ENCODE results near the gene ZNF491.
A peak's percentile ranks its signal among the peaks of the same experiment; 100 is the strongest.
"Not testable (repeated sequence)": the region's sequence is repeated elsewhere in the genome, so short reads cannot be mapped to it uniquely, and the experiment has no call there.

Gene ZNF491

DNA sequence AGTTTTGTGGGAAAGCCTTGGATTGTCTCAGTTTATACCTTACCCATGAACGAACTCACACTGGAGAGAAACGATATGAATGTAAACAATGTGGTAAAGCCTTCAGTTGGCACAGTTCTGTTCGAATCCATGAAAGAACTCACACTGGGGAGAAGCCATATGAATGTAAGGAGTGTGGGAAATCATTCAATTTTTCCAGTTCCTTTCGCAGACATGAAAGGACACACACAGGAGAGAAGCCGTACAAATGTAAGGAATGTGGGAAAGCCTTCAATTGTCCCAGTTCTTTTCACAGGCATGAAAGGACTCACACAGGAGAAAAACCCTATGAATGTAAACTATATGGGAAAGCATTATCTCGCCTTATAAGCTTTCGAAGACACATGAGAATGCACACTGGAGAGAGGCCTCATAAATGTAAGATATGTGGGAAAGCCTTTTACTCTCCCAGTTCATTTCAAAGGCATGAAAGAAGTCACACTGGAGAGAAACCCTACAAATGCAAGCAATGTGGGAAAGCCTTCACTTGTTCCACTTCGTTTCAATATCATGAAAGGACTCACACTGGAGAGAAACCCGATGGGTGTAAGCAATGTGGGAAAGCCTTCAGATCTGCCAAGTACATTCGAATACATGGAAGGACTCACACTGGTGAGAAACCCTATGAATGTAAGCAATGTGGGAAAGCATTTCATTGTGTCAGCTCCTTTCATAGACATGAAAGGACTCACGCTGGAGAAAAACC lies 8.2 kb downstream of the ZNF491 start:
- DNase-seq (ENCODE audit: low read depth): no peak

- no peak for DNase-seq (ENCODE audit: low read depth)
Measured at GRCh38 chr19:11807099-11807380, 8.7 kb downstream of the ZNF491 start.

GRCh38 chr19:11813703-11814028 lies 15.3 kb downstream of the ZNF491 start:
- no peak for DNase-seq (ENCODE audit: low read depth)

DNA sequence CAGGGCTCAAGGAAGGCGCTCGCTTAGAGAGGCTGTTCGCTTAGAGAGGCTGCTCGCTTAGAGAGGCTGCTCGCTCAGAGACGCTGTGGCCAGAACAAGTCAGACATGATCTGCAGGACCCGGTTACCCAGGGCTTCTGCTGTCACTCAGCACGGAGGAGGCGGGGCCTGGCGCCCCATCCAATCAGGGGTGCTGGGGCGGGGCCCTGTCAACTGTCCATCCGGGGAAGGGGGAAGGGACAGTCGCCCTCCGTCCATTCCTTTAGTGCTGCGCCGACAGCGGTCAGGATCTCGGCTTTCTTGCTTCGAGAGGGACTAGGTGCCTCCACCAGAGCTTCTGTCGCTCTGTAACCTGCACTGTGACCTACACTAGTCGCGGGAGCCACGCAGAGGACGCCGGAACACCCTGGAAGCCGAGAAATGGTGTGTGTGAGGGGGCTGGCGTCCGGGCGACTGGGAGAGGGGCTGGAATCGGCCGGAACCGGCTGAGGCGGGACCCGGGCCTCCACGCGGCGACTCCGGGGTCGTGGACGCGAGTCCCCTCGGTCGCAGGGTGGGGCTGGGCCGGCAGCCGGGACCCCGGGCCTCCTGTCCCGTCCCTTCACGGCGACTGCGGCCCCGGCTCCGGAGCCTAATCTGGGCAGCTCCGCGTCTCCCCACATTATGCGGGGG lies 15.8 kb downstream of the ZNF491 start, which contains the start of gene ZNF440:
ZNF440 (plus strand) TSS at position 245 of the 671 bp plus-strand sequence; CDS start at position 420, 175 bp downstream.
- DNase-seq (ENCODE audit: low read depth): peak; percentile 74

DNA sequence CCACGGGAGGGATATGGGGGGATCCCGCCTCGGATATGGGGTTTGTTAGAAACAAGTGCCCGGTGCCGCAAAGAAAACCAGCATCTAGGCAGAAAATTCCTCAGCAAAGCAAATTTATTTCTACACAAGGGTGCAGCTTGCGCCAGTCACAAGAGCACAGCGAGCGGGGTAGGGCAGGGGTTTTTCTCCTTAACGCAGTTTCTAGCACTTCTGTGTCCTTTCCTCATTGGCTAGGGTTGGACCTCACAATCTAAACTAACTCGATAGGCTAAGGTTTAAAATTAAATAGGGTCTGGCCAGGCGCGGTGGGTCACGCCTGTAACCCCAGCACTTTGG lies 16.3 kb downstream of the ZNF491 start:
- DNase-seq (ENCODE audit: low read depth): no peak

GRCh38 chr19:11821474-11822109 lies 23.3 kb downstream of the ZNF491 start:
- DNase-seq (ENCODE audit: low read depth): no peak

DNA sequence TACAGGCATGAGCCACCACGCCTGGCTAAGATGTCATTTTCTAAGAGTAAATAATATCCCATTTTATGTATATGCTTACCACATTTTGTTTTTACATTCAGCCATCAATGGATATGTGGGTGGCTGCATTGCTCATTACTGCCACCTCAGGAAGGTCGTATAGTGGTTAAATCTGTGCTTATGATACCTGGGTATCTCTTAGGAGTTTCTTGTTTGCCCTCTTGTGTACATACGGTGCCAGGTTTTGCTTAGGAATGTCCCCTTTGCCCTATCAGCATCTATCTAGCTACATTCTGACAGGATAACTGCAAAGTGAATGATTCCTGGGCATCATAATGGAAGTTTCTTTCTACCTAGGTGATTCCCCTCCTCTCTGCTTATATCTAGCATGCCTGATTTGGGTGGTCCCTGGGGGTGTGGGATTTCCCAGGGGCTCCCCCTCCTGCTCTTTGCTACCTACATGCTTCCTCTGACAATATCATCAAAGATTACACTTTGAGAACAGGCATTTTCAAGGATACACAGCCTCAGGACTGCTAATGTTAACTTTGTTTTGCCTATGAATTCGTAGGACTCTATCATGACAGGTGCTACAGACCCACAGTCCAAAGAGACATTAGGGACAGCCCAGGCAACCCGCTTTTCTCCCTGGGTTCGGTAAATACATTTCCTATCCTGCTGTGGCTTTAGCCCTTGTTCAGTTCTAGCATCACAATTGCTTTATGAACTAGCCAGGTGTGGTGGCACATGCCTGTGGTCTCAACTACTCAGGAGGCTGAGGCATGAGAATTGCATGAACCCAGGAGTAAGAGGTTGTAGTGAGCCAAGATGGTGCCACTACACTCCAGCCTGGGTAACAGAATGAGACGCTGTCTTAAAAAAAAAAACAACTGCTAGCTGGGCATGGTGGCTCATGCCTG lies 30.9 kb downstream of the ZNF491 start:
- DNase-seq (ENCODE audit: low read depth): not testable (repeated sequence)

DNA sequence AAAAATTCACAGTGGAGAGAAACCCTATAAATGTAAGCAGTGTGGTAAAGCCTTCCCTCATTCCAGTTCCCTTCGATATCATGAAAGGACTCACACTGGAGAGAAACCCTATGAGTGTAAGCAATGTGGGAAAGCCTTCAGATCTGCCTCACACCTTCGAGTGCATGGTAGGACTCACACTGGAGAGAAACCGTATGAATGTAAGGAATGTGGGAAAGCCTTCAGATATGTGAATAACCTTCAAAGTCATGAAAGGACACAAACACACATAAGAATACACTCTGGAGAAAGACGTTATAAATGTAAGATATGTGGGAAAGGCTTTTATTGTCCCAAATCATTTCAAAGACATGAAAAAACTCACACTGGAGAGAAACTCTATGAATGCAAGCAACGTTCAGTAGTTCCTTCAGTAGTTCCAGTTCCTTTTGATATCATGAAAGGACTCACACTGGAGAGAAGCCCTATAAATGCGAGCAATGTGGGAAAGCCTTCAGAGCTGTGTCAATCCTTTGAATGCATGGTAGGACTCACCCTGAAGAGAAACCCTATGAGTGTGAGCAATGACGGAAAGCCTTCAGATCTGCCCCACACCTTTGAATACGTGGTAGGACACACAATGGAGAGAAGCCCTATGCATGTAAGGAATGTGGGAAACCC lies 34.1 kb downstream of the ZNF491 start:
- no peak for DNase-seq (ENCODE audit: low read depth)

- DNase-seq (ENCODE audit: low read depth): no peak
Measured at GRCh38 chr19:11833541-11833940, 35.2 kb downstream of the ZNF491 start.

GRCh38 chr19:11835626-11836066 lies 37.3 kb downstream of the ZNF491 start:
- DNase-seq (ENCODE audit: low read depth): not testable (repeated sequence)

DNA sequence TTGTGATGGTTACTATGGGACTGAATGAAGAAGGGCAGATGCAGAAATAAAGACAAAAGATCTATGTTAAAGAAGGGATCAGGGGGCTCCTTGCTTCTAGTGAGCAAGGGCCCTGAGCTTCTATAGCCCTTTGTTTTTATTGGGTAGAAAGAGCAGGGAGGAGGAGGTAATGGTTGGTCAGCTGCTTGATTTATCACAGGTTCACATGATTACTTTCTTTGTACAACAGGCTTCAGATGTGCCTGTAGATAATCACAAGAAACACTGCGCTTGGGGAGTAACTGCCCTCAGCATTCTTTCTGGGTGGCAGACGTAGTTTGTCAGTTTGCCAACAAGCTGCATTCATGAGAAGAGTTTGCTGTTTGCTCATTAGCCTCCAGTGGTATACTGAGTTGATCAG lies 45.4 kb downstream of the ZNF491 start:
- DNase-seq (ENCODE audit: low read depth): no peak

- not testable (repeated sequence) for DNase-seq (ENCODE audit: low read depth)
Measured at GRCh38 chr19:11847615-11848014, 49.3 kb downstream of the ZNF491 start.

DNA sequence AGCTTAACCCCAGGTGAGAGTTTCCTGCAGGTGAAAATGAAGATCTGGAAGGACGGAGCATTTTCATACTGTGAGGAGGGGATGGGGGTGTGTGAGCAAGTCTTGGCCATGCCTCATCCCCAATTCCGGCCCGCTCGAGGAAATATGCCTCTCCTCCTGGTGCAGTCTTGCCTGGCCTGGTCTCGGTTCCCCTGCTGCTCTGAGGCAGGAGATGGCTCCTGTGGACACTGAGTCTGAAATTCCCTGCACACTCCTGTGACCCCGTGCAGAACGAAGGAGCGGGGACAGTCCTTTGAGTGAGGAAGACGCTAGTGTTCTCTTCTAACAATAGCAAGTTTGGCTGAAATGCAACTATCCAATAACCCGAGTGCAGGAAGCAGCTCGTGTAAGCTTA lies 49.9 kb downstream of the ZNF491 start:
- DNase-seq (ENCODE audit: low read depth): no peak

DNA sequence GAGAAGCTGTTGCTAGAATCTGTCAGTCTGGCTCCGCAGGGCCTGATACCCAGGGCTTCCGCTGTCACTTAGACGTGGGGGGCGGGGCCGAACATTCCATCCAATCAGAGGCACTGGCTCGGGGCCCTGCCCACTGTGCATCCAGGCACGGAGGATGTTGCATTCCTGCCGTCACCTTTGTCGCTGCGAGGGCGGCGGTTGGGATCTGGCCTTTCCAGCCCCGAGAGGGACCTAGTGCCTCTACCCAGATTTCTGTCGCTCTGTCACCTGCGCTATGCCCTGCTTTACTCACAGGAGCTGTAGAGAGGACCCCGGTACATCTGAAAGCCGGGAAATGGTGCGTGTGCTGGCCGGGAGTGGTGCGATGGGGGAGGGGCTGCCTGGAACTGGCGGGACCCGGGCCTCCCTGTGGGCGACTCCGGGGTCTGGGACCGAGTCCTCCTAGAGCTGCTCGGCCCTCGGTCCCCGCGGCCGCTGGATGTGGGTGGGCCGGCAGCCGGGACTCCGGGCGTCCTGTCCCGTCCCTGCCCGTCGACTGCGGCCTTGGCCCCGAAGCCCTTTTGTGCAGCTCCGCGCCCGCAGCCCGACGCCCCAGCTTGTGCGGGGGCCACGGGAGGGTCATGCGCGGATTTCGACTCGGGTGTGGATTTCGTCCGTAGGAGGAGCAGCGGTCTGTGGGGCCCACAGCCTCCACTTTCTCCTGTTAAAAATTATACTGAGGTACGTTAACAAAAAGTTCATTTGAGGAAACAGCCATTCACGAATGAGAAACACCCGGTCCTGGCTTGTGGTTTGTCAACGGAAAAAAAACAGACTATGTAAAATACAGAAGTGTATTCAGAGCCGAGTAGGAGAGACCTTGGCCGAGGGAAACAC lies 50.5 kb downstream of the ZNF491 start, which contains the start of gene ZNF439:
ZNF439 (plus strand) TSS at position 133 of the 876 bp plus-strand sequence; CDS start at position 275, 142 bp downstream.
- DNase-seq (ENCODE audit: low read depth): peak; percentile 65

DNA sequence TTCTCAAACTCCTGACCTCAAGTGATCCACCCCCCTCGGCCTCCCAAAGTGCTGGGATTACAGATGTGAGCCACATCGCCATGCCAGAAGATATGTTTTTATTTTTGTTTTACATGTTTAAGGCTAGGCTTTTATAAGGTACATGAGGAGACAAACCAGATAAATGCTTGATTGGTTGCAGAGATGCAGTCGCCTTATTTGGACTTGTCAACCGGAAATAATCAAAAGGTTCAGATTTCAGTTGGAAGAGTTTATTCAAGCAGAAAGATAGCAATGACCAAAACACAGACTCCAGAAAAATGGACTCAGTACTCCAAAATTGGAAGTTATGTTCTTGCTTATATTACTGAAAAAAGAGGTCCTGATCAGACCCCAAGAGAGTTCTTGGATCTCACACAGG lies 52.0 kb downstream of the ZNF491 start:
- not testable (repeated sequence) for DNase-seq (ENCODE audit: low read depth)

DNA sequence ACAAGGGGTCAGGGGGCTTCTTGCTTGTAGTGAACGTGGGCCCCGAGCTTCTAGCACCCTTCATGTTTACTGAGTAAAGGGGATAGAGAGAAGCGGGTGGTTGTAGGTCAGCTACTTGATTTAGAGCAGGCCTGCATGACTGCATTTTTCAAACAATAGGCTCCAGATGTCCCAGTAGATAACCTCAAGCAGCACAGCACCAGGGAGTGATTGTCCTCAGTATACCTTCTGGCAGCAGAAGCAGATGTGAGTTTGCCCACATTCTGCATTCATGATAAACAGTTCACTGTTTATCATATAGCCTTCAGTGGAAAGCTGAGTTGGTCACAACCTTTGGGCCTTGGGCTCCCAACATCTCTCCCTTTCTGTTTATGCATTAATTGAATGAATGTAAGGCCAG lies 55.0 kb downstream of the ZNF491 start:
- DNase-seq (ENCODE audit: low read depth): no peak

GRCh38 chr19:11856596-11857250 lies 58.4 kb downstream of the ZNF491 start:
- no peak for DNase-seq (ENCODE audit: low read depth)

Data from stimulated activated CD8-positive, alpha-beta memory T cell treated with anti-CD3 and anti-CD28 coated beads, Interleukin-15, amount 100 ng/mL, for 24 hours (primary cell).